HL-60/S4 treated with phorbol 12-myristate 13-acetate at 8.2 ng/mL for 4 days and 3 days (cell line): ENCODE measurements around the gene LAMC1.

Source experiments
- in situ Hi-C: fragments of 300-500 bp; cut with MboI; formaldehyde crosslinking; loops from 2 replicates; pipeline ENCODE4 v1.15.0; 2022; ENCODE audit warnings: low sequenced_read_pairs

The LAMC1 gene

GRCh38 chr1:183023146-183023600 lies at the start of gene LAMC1:
LAMC1 (plus strand) TSS chr1:183023420; CDS start chr1:183023717, 297 bp downstream.
- in situ Hi-C loops: no loop called here

- in situ Hi-C loops: no loop called here
These were observed 48.6 kb upstream of the LAMC1 start for GRCh38 chr1:182974506-182975191.

GRCh38 chr1:182977480-182977879 lies 45.7 kb upstream of the LAMC1 start:
- in situ Hi-C loops: no loop called here

- in situ Hi-C loops: no loop called here
These were observed 44.9 kb upstream of the LAMC1 start for GRCh38 chr1:182978151-182978853.

GRCh38 chr1:182984138-182984537 lies 39.1 kb upstream of the LAMC1 start:
- in situ Hi-C loops: no loop called here

- in situ Hi-C loops: no loop called here
These were observed 38.6 kb upstream of the LAMC1 start for GRCh38 chr1:182984621-182985020.

- in situ Hi-C loops: no loop called here
These were observed 37.3 kb upstream of the LAMC1 start for GRCh38 chr1:182985876-182986275.

GRCh38 chr1:182990413-182991144 lies 32.6 kb upstream of the LAMC1 start:
- in situ Hi-C loops: no loop called here

- in situ Hi-C loops: no loop called here
These were observed 29.5 kb upstream of the LAMC1 start for GRCh38 chr1:182993746-182994145.

- in situ Hi-C loops: no loop called here
These were observed 27.3 kb upstream of the LAMC1 start for GRCh38 chr1:182995894-182996293.

GRCh38 chr1:182996816-182997215 lies 26.4 kb upstream of the LAMC1 start:
- in situ Hi-C loops: no loop called here

GRCh38 chr1:182998482-182998881 lies 24.7 kb upstream of the LAMC1 start:
- in situ Hi-C loops: no loop called here

GRCh38 chr1:183000167-183000962 lies 22.9 kb upstream of the LAMC1 start:
- in situ Hi-C loops: no loop called here

GRCh38 chr1:183002267-183002666 lies 21.0 kb upstream of the LAMC1 start:
- in situ Hi-C loops: no loop called here

GRCh38 chr1:183002797-183003196 lies 20.4 kb upstream of the LAMC1 start:
- in situ Hi-C loops: no loop called here

- in situ Hi-C loops: no loop called here
These were observed 20.0 kb upstream of the LAMC1 start for GRCh38 chr1:183003203-183003602.

GRCh38 chr1:183004141-183004540 lies 19.1 kb upstream of the LAMC1 start:
- in situ Hi-C loops: no loop called here

GRCh38 chr1:183011859-183012258 lies 11.4 kb upstream of the LAMC1 start:
- in situ Hi-C loops: no loop called here

GRCh38 chr1:183012301-183012994 lies 10.8 kb upstream of the LAMC1 start:
- in situ Hi-C loops: no loop called here

- in situ Hi-C loops: no loop called here
These were observed 4.0 kb upstream of the LAMC1 start for GRCh38 chr1:183019139-183019740.
